ENCODE results near the gene SEMA3A.

SEMA3A gene

DNA sequence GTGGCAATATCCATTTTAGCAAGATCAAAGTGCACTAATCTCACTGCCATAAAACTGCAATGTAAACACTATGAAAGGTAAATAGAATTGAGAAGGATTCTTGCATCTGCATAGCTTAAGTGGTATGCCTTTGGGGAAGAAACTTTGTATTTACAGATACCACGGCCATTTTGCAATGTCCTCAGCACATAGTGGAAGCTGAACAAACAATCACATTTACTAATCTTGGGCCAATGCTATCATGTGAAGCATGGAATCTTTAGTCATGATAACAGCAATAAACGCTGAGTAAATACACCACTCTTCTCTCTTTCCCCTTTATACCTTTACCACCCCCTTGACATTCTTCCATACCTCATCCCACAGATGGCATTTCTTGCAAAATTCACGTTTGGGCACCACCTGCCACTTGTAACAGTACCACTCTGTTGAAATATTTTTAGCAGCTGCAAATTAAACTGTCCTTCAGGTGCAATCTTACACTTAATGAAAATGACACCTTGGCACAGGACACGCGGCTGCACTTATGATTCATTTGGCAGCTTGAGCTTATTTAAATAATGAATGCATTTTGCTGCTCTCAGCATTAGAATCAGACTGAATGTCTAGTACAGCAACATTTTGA, 171.8 kb downstream of the SEMA3A start:
- in situ Hi-C loops (cut with HindIII; ENCODE audit: low sequenced_read_pairs): no loop called here
- TF ChIP-seq, protein P1, sequence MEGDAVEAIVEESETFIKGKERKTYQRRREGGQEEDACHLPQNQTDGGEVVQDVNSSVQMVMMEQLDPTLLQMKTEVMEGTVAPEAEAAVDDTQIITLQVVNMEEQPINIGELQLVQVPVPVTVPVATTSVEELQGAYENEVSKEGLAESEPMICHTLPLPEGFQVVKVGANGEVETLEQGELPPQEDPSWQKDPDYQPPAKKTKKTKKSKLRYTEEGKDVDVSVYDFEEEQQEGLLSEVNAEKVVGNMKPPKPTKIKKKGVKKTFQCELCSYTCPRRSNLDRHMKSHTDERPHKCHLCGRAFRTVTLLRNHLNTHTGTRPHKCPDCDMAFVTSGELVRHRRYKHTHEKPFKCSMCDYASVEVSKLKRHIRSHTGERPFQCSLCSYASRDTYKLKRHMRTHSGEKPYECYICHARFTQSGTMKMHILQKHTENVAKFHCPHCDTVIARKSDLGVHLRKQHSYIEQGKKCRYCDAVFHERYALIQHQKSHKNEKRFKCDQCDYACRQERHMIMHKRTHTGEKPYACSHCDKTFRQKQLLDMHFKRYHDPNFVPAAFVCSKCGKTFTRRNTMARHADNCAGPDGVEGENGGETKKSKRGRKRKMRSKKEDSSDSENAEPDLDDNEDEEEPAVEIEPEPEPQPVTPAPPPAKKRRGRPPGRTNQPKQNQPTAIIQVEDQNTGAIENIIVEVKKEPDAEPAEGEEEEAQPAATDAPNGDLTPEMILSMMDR (IDR thresholded peaks at IDR 0.05; ENCODE audit: low read depth, low read length): no peak
- no peak for DNase-seq (ENCODE audit: low read depth, low spot score)
- no peak overlapping the region for H3K4me3 ChIP-seq (ENCODE audit: low read depth, low read length)

GRCh38 chr7:84022009-84022408, 172.6 kb downstream of the SEMA3A start:
- H3K4me3 ChIP-seq (ENCODE audit: low read depth, low read length): no peak overlapping the region
- TF ChIP-seq, protein P1 (IDR thresholded peaks at IDR 0.05; ENCODE audit: low read depth, low read length): no peak
- DNase-seq (ENCODE audit: low read depth, low spot score): no peak
- in situ Hi-C loops (cut with HindIII; ENCODE audit: low sequenced_read_pairs): no loop called here

DNA sequence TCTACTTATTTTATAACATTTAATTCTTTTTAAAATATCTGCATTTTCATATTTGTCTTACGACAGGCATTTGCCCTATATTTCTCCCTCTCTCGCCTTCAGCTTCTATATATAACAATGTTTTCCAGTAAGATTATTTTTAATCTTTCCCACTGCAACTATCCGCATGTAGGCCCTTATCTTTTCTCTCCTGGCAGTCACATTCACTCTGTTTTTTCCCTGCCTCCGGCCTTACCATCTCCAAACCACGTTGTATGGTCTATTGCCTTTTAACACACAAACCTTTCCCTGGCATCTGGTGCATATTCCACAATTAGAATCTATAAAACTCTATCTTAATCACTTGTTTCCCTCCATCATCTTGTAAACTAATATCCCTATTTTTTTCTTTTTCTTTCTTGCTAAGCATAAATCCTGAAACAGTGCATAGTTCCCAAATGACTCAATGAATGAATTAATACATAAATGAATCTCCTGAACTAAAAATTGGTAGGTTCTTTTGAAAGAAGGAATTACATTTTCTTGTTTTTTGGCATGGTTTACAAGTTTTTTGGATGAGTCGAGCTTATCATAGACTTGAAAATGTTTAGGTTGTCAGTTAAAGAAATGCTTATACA, 173.2 kb downstream of the SEMA3A start:
- no peak overlapping the region for H3K4me3 ChIP-seq (ENCODE audit: low read depth, low read length)
- DNase-seq (ENCODE audit: low read depth, low spot score): peak; percentile 32
- in situ Hi-C loops (cut with HindIII; ENCODE audit: low sequenced_read_pairs): no loop called here
- TF ChIP-seq, protein P1 (IDR thresholded peaks at IDR 0.05; ENCODE audit: low read depth, low read length): no peak

- in situ Hi-C loops (cut with HindIII; ENCODE audit: low sequenced_read_pairs): no loop called here
These were observed 176.9 kb downstream of the SEMA3A start for GRCh38 chr7:84017651-84018050.

GRCh38 chr7:84013616-84014240, 180.9 kb downstream of the SEMA3A start:
- DNase-seq (ENCODE audit: low read depth, low spot score): no peak
- in situ Hi-C loops (cut with HindIII; ENCODE audit: low sequenced_read_pairs): no loop called here
- TF ChIP-seq, protein P1 (IDR thresholded peaks at IDR 0.05; ENCODE audit: low read depth, low read length): no peak
- no peak overlapping the region for H3K4me3 ChIP-seq (ENCODE audit: low read depth, low read length)

More at GRCh38 chr7:84017651-84018050, 176.9 kb downstream of the SEMA3A start:
- no peak for DNase-seq (ENCODE audit: low read depth, low spot score)
- TF ChIP-seq, protein P1 (IDR thresholded peaks at IDR 0.05; ENCODE audit: low read depth, low read length): no peak
- no peak overlapping the region for H3K4me3 ChIP-seq (ENCODE audit: low read depth, low read length)

GRCh38 chr7:84009782-84010181, 184.8 kb downstream of the SEMA3A start:
- TF ChIP-seq, protein P1 (IDR thresholded peaks at IDR 0.05; ENCODE audit: low read depth, low read length): no peak
- no peak overlapping the region for H3K4me3 ChIP-seq (ENCODE audit: low read depth, low read length)
- DNase-seq (ENCODE audit: low read depth, low spot score): no peak
- in situ Hi-C loops (cut with HindIII; ENCODE audit: low sequenced_read_pairs): no loop called here

Measured in astrocyte of the spinal cord (primary cell).